DND-41 (cell line): ENCODE measurements around the gene NAA35.

Source experiments
- ATAC-seq: fragments of 200-7000 bp; cut with Tn5 transposase; 3 replicates; pipeline ENCODE4 v1.9.1; 2021; ENCODE audit warnings: low read depth; ENCODE audit not compliant: insufficient read depth
- DNase-seq: peaks from one replicate; pipeline ENCODE4 v3.0.0-alpha.2; 2020
- H2AFZ ChIP-seq: 2 replicates; pipeline ENCODE4 v1.6.0; 2012; ENCODE audit warnings: low read depth, low read length
- H3K27ac ChIP-seq: 2 replicates; pipeline ENCODE4 v1.5.1; 2012; ENCODE audit warnings: low read length, inconsistent platforms
- H3K27me3 ChIP-seq: fragments of 200-600 bp; sonication (generic); 2 replicates; pipeline ENCODE4 v1.6.0; 2012; ENCODE audit warnings: low read length, mild to moderate bottlenecking, inconsistent platforms; ENCODE audit not compliant: insufficient read depth, poor library complexity
- H3K36me3 ChIP-seq: 2 replicates; pipeline ENCODE4 v1.5.1; 2012; ENCODE audit warnings: low read length, inconsistent platforms; ENCODE audit not compliant: insufficient read depth
- H3K4me1 ChIP-seq: 2 replicates; pipeline ENCODE4 v1.5.1; 2012; ENCODE audit warnings: mild to moderate bottlenecking, low read length; ENCODE audit not compliant: insufficient read depth
- H3K4me2 ChIP-seq: 2 replicates; pipeline ENCODE4 v1.6.0; 2012; ENCODE audit warnings: mild to moderate bottlenecking, moderate library complexity, low read length, inconsistent platforms; ENCODE audit not compliant: insufficient read depth
- H3K4me3 ChIP-seq, 2 experiments: fragments of 200-600 bp in 1 of 2; shearing (Covaris generic) in 1 of 2; 2 replicates each; pipeline ENCODE4 v1.5.1; 2012 to 2016; ENCODE audit warnings: inconsistent platforms in 2 of 2, low read length in 2 of 2, mild to moderate bottlenecking in 2 of 2, low read depth in 1 of 2, moderate library complexity in 1 of 2
- H3K79me2 ChIP-seq: 2 replicates; pipeline ENCODE4 v1.6.0; 2012; ENCODE audit warnings: low read length, inconsistent platforms; ENCODE audit not compliant: insufficient read depth
- H3K9ac ChIP-seq: 2 replicates; pipeline ENCODE4 v1.6.0; 2012; ENCODE audit warnings: low read depth, mild to moderate bottlenecking, inconsistent platforms, low read length, moderate library complexity
- H3K9me3 ChIP-seq: 2 replicates; pipeline ENCODE4 v1.5.1; 2012; ENCODE audit warnings: low read length, moderate library complexity, mild to moderate bottlenecking, inconsistent platforms; ENCODE audit not compliant: insufficient read depth, severe bottlenecking
- H4K20me1 ChIP-seq: 2 replicates; pipeline ENCODE4 v1.6.0; 2012; ENCODE audit warnings: low read length; ENCODE audit not compliant: insufficient read depth
- CTCF ChIP-seq: IDR thresholded peaks from 2 replicates; pipeline ENCODE4 v1.5.1; 2012; ENCODE audit warnings: borderline replicate concordance, low read length, moderate library complexity, mild to moderate bottlenecking; ENCODE audit not compliant: poor library complexity, severe bottlenecking; ENCODE audit errors: extremely low read depth
- EZH2 ChIP-seq: IDR thresholded peaks from 3 replicates; pipeline ENCODE4 v1.6.1; 2012; ENCODE audit warnings: borderline replicate concordance, low read depth, mild to moderate bottlenecking, moderate library complexity, low read length, inconsistent platforms; ENCODE audit not compliant: severe bottlenecking

NAA35 gene

GRCh38 chr9:86054695-86055094 is 113.7 kb downstream of the NAA35 start:
- Histone ChIP-seq H3K4me3 (no peak overlapping the region), H2AFZ (no peak overlapping the region), H3K4me1 (no peaks in the 10 kb centered on the region), H4K20me1 (no peaks in the 10 kb centered on the region; the same call in 1 of the 2 replicates), H3K27me3 (no peaks in the 10 kb centered on the region), H3K27ac (no peak overlapping the region), H3K36me3 (no peaks in the 10 kb centered on the region), H3K79me2 (no peaks in the 10 kb centered on the region), H3K9ac (no peak overlapping the region), H3K9me3 (no peaks in the 10 kb centered on the region), H3K4me2 (no peak overlapping the region)
- TF ChIP-seq EZH2 (no peak), CTCF (no peak)
- no peak for DNase-seq
- ATAC-seq, result no peak

GRCh38 chr9:86057491-86057890 is 116.5 kb downstream of the NAA35 start:
- Histone ChIP-seq H3K4me2 (no peak overlapping the region), H3K36me3 (no peaks in the 10 kb centered on the region), H2AFZ (no peak overlapping the region), H3K9ac (no peak overlapping the region), H3K27ac (no peak overlapping the region), H4K20me1 (no peaks in the 10 kb centered on the region; the same call in 1 of the 2 replicates), H3K27me3 (peaks cover 7% of the 10 kb centered on the region), H3K79me2 (no peaks in the 10 kb centered on the region), H3K9me3 (no peaks in the 10 kb centered on the region), H3K4me1 (no peaks in the 10 kb centered on the region), H3K4me3 (no peak overlapping the region)
- ATAC-seq (no peak), DNase-seq (no peak)
- TF ChIP-seq CTCF, result no peak
- TF ChIP-seq EZH2, result no peak

- no peak for TF ChIP-seq CTCF
- TF ChIP-seq EZH2, result no peak
- no peak for ATAC-seq
Observed at GRCh38 chr9:86061972-86062739, 121.2 kb downstream of the NAA35 start.

More at GRCh38 chr9:86061972-86062739, 121.2 kb downstream of the NAA35 start:
- H3K27me3 ChIP-seq, result peaks cover 12% of the 10 kb centered on the region
- no peaks in the 10 kb centered on the region for H3K4me1 ChIP-seq
- H3K9ac ChIP-seq, result no peak overlapping the region
- H3K4me3 ChIP-seq, result no peak overlapping the region
- no peak overlapping the region for H3K4me2 ChIP-seq
- no peaks in the 10 kb centered on the region for H4K20me1 ChIP-seq
- no peaks in the 10 kb centered on the region for H3K9me3 ChIP-seq
- H3K27ac ChIP-seq, result no peak overlapping the region
- no peak overlapping the region for H2AFZ ChIP-seq
- no peaks in the 10 kb centered on the region for H3K36me3 ChIP-seq
- H3K79me2 ChIP-seq, result no peaks in the 10 kb centered on the region
- no peak for DNase-seq
